ENCODE measurements around the gene ZYX. TPM values are rescaled to one million over a fixed set of nuclear protein-coding genes. Genes with fewer than 3 reads are reported as not detected.
A peak's percentile ranks its signal among the peaks of the same experiment; 100 is the strongest.

The ZYX gene
- total RNA-seq, 1 experiment from 2014 or later = 237 TPM

GRCh38 chr7:143406002-143406357 is 24.8 kb downstream of the ZYX start:
- Histone ChIP-seq H4K91ac (ENCODE audit: insufficient read length, low read depth, low read length) (no peak overlapping the region), H2BK120ac (ENCODE audit: low read depth, low read length, poor library complexity, severe bottlenecking) (no peak overlapping the region), H2BK20ac (ENCODE audit: low read depth, low read length, poor library complexity, severe bottlenecking) (no peak overlapping the region), H2AK5ac (ENCODE audit: insufficient read length, low read length) (no peak overlapping the region), H2AFZ (ENCODE audit: low read length) (no peak overlapping the region), H3K14ac (ENCODE audit: insufficient read depth, low read length) (no peak overlapping the region), H3K23me2 (ENCODE audit: insufficient read length, low read depth, low read length, poor library complexity, severe bottlenecking) (peaks cover 10% of the 10 kb centered on the region), H3K79me1 (ENCODE audit: insufficient read depth, low read depth, low read length, poor library complexity, severe bottlenecking) (no peaks in the 10 kb centered on the region), H2BK5ac (ENCODE audit: insufficient read length, low read length) (no peak overlapping the region), H3K9ac (ENCODE audit: extremely low read depth, insufficient read length, low read length) (no peak overlapping the region), H2BK15ac (ENCODE audit: low read depth, low read length) (no peak overlapping the region), H4K20me1 (ENCODE audit: control insufficient read depth, insufficient read depth, insufficient read length) (no peaks in the 10 kb centered on the region), H3K23ac (ENCODE audit: insufficient read length, low read depth, low read length) (no peak overlapping the region), H2BK12ac (ENCODE audit: insufficient read length, low read depth, low read length) (no peak overlapping the region), H3K9me3 (ENCODE audit: control insufficient read depth, low read depth, low read length) (no peaks in the 10 kb centered on the region), H3K4me2 (ENCODE audit: insufficient read depth, insufficient read length, low read length) (peak overlapping the region; percentile 87), H4K8ac (replicated peaks; ENCODE audit: insufficient read length, low read depth, low read length) (no peak overlapping the region), H3K79me2 (ENCODE audit: insufficient read depth, low read length) (peaks cover 13% of the 10 kb centered on the region; the same call in 1 of the 2 replicates), H3K27me3 (ENCODE audit: insufficient read depth, low read length) (no peaks in the 10 kb centered on the region), H3K27ac (ENCODE audit: insufficient read length, low read depth, low read length) (no peak overlapping the region), H3K56ac (ENCODE audit: insufficient read length, low read depth, low read length) (no peak overlapping the region), H3T11ph (ENCODE audit: low read length) (no peak overlapping the region), H3K4ac (ENCODE audit: low read depth, low read length) (no peak overlapping the region), H4K5ac (ENCODE audit: insufficient read length, low read depth, low read length) (no peak overlapping the region), H3K4me1 (ENCODE audit: insufficient read depth, low read length) (peaks cover 18% of the 10 kb centered on the region), H3K18ac (ENCODE audit: insufficient read length, low read depth, low read length) (no peak overlapping the region)
- DNase-seq = peak; percentile 89
- Mint-ChIP-seq H3K9me3 (no peaks in the 10 kb centered on the region), H3K4me3 (peak overlapping the region; percentile 87 to 96), H3K27ac (peak overlapping the region in 1 of 3 experiments; percentile 46; a peak in 2 of 7 replicates), H3K4me1 (peaks cover 57 to 61% of the 10 kb centered on the region in 2 experiments), H3K27me3 (ENCODE audit: low read depth) (no peaks in the 10 kb centered on the region), H3K36me3 (ENCODE audit: insufficient read depth in 1 of 3, low read depth in 3 of 3) (peaks cover 40 to 45% (median 43%) of the 10 kb centered on the region in 3 experiments)
- no CpG with 5 or more reads among the region's 3 CpGs for WGBS (ENCODE audit: extremely low coverage, insufficient read length, low lambda C conversion rate)
- TF ChIP-seq CTCF (conservative IDR thresholded peaks at IDR 0.05) = no peak
